ENCODE results near the gene VSIG4.

Gene VSIG4

DNA sequence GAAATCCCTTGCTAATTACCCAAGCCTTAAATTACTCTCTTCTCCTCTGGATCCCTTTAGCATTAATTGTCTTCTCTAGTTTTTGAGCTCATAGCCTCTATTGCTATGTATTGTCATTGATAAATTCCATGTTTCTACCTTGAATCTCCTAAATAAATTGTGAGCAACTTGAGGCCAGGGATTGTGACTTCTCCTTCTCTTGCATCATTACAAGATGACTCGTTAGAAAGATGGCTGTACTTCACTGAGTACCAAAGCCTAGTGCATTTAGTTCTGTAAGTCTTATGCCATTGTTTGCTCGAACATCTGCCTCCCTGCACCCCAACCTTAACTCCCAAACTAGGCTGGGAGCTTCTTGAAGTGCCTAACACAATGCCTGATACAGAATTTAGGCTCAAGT, 15.3 kb downstream of the VSIG4 start:
- DNase-seq (ENCODE audit: low read depth in 1 of 2, low spot score in 1 of 2): no peak

DNA sequence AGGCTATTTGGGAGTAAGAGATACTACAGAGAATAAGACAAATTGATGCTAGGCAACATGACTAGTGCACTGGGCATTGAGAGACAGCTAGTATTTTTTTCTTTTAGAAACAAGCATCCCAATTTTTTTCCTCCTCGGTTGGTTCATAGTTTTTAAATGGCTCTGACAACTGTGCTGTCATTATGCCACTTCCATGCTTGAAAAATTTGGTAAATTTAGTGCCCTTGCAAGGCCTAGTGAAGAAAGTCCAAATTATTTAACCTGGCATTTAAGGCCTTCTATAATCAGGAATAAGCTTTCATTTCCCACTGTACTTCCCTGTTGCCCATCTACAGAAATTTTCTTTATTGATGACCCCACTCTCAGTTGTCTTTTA, 15.8 kb downstream of the VSIG4 start:
- DNase-seq (ENCODE audit: low read depth in 1 of 2, low spot score in 1 of 2): no peak

DNA sequence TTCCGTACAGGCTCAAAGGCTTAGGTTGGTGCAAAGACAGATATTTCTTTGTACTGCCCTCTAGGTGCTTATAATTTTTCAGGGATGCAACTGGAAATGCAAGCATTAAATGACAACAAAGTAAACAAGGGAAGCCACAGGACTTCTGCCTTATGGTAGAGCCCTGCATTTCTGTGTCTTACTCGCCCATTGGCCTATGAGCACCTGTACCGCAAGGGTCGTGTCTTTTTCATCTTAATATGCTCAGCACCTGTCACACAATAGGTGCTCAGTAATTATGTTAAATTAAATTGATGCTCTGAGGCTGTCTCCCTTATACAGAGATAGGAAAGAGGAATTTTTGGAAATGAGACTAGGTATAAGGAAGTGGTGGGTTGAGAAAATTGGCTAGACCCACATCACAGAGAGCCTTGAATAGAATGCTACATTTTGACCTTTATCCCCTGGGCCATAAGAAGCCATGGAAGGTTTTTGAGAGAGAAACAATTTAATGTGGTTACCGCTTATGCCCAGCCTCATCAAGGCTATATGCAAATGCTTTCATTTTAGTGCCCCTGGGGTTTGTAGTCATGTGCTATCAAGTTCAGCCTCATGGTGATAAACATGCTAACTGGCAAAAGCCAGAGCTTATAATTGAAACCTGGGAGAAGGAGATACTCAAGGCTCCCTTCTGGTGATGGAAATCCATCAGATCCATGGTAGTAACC, 16.3 kb downstream of the VSIG4 start:
- no peak for DNase-seq (ENCODE audit: low read depth in 1 of 2, low spot score in 1 of 2)

DNA sequence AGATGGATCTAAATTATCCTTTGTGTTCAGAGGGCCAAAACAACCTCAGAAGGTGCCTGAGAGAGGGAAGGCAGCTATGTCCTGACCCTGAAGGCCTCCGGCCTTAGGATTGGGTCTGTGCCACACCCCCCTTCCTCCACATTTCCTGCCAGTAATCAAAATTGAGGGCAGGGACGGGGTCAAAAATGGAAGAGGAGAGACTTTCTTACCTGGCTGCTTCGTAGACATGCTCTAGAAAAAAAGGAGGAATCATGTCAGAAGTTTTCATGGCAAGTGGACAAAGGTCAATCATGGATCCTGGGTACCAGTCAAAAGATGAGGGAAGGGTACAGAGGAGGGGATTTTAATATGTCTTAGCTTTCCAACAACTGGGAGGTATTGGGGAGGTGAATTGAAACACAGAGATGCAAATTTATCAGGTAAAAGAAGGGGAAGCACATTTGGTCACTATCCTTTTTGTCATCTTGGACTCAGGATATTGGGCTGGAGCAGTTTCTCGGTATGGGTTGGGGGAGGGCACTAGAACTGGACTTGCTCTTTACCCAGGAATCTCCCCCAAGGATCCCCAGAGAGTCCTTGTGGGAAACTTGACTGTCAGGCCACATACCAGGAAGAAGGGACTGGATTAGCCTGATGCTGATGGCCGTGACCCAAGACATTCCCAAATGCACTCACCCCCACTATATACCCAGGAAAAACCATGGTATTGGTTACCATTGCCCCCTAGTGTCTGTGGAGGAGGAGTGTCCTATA, 17.1 kb downstream of the VSIG4 start:
- no peak for DNase-seq (ENCODE audit: low read depth in 1 of 2, low spot score in 1 of 2)

DNA sequence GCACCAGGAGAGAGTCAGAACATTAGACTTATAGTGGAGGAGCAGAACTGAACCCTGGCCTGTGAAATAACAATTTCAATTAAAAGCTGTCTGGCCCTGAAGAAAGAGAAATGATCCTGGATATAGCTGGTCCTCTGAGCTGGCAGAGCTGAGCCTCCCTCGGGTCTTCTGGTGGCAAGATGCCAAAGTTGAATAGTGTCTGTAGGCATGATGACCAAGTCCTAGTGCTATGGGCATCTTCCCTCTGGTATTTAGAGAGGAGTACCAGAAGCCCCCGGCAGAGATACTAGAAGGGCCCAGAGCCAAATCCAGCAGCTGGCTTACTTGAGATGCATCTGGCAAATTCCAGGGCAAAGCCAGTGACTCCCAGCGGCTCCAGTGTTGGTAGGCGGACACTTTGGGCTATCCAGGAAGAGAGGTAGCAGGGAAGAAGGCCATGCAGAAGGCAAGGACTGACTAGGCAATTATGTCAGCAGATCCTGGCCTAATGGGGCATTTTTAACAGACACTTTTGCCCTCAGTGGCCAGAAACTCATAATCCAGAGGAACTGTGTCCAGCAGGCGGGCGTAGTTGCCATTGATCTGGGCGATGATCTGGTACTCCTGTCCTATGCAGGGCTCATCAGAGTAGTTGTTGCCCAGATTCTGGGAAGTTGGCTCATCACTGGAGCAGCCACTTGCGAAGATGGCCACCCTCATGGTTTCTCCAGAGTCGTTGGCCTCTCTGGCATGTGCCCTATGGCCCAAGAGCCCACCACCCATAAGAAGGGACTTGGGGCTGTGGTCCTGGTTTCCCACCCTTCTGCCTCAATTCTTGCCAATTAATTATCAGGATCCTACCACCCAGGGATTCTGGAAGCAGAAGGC, 17.9 kb downstream of the VSIG4 start:
- DNase-seq (ENCODE audit: low read depth in 1 of 2, low spot score in 1 of 2): no peak

DNA sequence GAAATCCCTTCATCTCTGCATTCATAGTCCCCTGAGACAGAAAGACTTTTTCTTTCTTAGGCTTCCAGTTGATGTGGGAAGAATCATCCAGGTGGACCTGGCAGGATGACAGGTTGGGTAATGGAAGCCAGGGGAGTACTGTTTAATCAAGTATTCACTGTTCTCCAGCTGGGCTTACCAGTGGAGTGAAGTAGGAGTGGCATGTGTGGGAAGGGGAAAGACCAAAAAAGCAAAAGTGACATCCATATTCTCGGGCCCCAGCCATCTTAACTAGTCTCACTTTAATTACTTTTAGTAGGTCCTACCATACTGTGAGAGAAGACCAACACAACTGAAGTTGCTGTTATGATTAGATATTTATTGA, 18.5 kb downstream of the VSIG4 start:
- no peak for DNase-seq (ENCODE audit: low read depth in 1 of 2, low spot score in 1 of 2)

DNA sequence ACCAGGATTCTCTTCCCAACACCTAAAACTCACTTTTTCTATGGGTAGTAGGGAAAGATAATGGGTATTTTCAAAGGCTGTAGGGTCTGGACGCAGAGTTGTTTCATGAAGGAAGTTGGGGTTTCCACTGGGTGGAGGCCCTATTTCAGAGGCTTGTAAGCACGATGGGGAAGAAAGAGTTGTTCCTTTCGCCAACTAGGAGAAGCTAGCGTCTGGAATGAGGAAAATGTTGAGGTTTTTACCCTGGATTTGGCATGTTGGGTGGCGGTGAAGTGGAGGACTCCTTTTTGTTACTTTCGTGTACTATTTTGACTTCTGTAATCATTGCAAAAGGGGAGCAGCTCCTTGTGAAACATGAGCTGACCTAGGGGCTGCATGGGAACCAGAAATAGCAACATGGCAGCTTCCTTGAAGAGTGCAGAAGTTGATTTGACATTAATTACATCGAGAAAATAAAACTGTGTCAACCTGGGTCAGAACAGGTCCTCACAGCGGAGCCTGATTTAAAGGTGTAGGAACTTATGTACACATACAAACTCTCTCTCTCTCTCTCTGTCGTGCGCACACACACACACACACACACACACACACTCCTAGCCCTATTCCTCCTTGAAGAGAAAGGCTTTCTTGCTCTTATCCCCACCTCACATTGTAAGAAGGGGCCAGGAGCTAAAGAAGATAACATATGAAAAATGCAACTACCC, 19.1 kb downstream of the VSIG4 start:
- DNase-seq (ENCODE audit: low read depth in 1 of 2, low spot score in 1 of 2): no peak

DNA sequence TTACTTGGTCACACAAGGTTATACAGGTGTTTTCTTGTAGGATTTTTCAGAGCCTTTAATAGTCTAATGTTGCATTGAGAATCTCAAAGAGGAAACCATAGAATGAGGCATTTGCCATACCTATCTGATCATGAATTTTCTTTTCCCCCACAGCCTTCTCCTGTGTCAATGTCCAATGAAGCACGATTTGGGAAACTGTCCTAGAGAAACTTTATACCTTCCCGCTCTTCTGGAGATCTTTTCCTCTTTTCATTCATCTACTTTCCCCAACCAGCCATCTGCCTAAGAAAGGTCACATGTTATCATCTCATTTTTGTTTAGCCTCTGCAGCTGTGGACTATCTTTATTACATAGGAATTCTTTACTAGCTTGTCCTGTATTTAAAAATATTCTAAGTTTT, 19.9 kb downstream of the VSIG4 start:
- DNase-seq (ENCODE audit: low read depth in 1 of 2, low spot score in 1 of 2): no peak

DNA sequence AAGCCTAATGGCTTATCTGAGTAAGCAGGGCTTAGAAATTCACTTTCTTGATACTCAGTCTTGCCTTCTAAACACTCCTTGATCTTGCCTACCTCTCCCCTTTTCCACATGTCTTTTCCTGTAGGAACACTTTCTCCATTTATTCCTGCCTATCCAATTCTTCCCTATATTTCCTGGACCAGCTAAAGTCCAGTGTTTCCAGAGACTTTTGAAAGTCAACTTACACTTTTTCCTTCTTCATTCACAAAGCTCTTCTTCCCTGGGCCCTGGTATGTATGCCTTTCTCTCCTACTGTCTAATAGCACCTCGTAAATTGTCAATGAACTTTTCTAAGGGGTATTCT, 20.6 kb downstream of the VSIG4 start:
- no peak for DNase-seq (ENCODE audit: low read depth in 1 of 2, low spot score in 1 of 2)

DNA sequence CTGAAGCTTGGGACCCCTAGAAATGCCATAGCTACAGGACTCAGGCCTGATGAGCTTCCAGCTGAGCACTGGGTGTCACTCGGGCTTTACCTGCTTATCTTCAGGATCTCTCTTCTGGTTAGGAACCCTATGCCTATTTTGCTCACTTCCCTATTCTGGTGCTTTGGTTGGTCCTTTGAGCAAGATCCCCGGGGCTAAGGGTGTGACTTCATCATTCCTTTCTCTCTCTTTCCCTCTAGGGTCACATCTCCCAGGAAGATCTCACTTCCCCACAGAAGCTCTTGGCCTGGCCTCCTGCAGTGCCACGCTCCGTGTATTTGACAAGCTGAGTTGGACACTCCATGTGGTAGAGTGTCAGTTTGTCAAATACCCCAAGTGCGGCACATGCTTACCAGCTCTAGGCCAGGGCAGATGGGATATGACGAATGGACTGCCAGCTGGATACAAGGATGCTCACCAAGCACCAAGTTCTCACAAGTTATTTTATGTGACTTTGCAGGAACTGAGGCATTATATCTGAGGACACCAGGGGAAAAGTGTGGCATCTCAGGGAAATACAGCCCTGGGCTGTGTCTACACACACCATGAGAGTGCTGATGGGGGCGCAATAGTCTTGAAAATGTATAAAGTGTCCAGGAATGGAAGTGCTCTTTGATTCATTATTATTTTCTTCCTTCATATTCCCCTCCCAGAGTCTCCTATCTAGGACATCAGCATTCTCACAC, 21.1 kb downstream of the VSIG4 start:
- DNase-seq (ENCODE audit: low read depth in 1 of 2, low spot score in 1 of 2): no peak

DNA sequence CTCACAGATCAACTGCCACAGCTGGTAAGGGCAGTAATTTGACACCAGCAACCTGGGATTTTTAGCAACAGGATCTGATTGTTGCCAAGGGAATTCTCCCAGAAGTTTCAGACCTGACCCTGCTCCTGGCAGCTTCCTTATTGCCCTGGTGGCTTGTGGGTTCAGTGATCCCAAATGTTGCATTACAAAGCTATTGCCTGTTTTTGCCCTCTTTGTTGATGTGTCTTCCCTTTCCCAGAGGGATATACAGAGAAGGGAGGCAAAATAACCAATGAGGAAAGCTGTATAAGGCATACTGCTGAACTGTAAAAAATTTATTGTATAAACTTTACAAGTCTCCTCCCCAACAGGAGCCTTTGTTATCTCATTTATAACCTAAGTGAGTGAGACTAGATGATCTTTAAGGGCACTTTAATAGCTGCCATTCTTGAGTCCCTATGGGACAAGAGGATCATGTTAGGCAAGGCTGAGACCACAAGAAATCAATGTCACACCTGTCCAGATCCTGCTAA, 22.2 kb downstream of the VSIG4 start:
- no peak for DNase-seq (ENCODE audit: low read depth in 1 of 2, low spot score in 1 of 2)

DNA sequence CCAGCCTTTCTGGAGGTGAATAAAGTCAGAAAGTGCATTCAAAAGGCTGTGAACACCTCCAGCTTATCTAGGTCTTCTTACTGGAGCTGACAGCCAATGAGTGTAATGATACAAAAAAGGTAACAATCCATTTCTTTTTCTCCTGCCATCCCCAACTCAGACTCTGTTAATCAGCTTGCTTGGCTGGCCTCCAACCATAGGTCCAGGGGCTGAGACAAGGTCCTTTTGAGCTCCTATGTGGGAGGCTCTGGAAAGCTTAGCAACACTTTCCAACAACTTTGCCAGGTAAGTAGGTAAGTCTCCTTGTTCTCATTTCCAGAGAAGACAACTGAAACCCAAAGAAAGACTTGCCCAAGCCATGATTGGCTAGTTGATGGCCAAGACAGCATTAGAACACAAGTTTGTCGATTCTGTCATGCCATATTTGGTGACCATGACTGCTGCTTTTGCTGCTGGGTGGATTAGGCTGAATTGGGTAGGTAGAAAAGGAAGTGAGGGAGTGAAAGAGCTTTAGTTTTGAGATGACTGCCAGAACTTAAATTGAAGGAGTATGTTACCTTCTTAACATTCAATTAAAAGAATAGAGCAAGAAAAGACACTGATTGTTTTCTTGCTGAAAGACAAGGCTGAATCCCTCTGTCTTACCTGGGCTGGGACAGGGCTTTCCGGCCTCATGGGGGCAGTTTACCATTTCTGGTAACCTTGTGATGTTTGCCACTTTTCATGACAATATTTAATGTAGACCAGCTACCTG, 22.8 kb downstream of the VSIG4 start:
- DNase-seq (ENCODE audit: low read depth in 1 of 2, low spot score in 1 of 2): no peak

DNA sequence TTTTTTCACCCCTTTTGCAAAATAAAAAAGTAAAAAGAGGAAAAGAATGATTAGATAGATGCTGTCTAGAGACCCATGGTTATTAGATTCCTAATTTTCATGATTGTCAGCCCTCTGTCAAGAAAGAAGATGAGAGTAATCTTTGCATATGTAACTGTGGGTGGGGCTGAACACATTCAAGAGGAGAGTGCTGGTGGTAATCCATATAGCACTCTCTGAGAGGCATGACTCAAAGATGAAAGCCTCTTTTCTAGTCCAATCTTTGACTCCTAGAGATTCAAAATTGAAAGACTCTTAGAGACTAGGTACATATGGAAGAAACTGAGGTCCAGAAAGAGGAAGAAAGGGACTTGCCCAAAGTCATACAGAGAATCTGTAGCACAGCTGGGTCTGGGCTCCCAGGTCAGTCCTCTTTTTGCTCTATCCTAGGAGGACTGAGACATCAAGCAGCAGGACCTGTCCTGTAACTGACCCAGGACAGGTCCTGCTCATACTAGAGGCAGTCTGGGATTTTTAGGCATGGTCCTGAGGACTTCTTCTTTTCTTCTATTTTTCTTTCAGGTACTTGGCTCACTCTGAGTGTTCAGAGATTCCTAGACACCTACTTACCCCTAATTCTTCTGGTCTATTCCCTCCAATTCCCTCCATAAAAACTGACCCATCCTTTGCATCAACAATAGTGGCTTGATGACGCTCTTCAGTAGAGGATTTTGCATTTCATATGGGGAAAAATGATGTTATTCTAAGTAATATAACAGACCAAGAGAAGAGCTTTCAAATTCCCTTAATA, 23.8 kb downstream of the VSIG4 start:
- no peak for DNase-seq (ENCODE audit: low read depth in 1 of 2, low spot score in 1 of 2)

DNA sequence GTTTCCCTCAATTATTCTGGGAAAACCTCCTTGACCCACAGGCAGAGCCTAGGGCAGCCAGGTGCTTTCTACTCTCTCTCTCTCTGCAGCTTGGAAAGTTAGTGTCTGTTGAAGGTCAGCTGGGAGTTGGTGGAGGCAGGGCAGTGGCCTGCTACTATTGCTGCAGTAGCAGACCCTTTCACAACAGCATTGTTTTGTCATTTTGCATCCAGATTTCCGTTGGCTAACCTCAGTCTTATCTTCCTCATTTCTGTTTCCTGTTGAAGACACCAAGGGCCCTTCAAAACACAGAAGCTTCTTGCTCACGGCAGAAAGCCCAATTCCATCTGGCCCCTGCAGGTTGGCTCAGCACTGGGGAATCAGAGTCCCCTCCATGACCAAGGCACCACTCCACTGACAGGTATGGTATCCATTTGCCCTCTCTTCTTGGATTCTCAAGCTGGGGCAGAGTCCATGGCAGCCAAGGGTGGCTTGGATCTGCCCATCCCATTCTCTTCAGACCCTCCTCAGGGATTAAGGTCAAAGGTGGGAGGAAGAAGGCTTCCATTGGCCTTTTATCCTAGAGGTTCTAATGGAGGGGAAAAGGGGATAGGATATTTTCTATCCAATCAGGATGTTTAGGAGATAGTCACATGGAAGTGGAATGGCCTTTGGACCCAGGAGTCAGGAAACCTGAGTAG, 24.6 kb downstream of the VSIG4 start:
- no peak for DNase-seq (ENCODE audit: low read depth in 1 of 2, low spot score in 1 of 2)

DNA sequence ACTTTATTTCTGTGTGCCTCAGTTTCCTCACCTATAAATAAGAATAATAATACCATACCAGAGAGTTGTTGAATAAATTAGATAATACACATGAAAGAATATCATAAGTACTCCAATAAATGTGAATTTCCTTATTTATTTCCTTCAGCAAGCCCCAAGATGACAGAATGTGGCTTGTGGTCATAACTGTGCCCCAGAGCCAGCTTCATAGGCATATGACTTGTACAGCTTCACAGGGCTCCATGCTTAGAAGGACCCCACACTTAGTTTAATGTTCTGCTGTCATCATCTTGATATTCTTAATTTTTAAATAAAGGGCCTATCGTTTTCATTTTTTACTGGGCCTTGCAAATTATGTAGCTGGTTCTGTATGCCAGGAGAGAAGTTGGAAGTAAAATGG, 25.3 kb downstream of the VSIG4 start:
- DNase-seq (ENCODE audit: low read depth in 1 of 2, low spot score in 1 of 2): no peak

DNA sequence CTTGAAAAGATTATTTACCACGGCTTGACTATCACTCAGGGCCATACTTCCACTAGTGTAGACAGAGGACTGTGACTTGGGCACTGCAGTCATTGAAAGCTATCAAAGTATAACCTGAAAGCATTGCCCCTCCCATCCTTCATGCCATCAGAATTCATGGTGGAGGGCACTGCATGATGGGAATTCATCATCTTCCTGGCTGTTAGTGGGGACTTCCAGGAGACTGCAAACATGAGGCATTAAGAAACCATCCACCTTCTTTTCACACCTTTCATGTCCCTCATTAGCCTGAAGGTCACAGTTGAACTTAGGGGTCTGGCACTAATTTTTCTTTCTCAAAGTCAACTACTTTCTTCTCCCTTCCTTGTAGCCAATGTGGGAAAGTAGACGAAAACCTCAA, 25.8 kb downstream of the VSIG4 start:
- DNase-seq (ENCODE audit: low read depth in 1 of 2, low spot score in 1 of 2): no peak

DNA sequence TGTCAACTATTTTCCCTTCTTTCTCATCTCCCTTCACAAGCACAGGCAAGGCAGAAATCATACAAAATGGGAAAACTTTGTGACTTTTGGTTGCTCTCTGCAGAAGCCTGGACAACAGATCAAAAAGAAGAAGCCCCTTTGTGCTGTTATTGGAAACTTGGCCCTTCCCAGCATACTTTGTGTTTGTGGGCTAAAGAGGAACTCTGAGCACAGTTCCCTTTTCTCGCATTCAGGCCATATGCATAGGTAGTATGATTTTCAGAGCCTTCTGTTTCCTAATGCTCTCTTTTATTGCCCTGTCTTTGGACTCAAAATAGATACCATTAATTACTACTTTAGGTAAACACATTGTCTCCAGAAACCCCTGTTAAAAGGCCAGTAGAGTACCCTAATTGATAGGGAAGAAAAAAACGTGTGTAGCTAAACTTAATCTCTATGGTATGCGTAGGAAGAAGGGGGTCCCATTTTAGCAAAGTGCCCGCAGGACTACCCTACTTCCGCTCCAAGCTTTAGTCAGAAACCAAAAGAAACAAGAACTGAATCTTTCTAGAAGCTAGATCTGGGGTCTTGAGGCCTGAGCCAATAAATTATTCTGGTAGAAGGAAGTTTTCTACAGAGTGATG, 26.6 kb downstream of the VSIG4 start:
- no peak for DNase-seq (ENCODE audit: low read depth in 1 of 2, low spot score in 1 of 2)

DNA sequence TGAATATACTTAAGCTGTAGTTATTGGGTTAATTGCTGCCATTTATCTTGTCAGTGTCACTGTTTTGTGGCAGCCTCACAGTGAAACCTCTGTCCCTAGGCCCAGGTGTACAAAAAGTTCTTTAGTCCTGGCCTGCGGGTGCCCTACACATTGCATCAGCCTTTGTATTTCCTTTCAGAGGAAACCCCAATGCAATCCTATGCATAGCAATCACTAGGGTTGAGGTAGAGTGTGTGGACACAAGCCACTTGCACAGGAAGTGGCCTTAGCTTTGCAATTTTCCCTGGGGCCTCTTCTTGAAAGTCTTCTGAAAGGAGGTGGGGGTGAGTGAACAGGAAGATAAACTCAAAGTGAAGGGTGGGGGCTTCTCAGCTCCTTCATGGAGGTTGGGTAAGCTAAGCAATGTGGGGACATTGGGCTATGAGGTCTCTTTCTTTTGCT, 27.8 kb downstream of the VSIG4 start:
- DNase-seq (ENCODE audit: low read depth in 1 of 2, low spot score in 1 of 2): no peak
